K562 (cell line): ENCODE data around the gene RRBP1. TPM values are rescaled to one million over a fixed set of nuclear protein-coding genes. Genes with fewer than 3 reads are reported as not detected.

Experiments
- ATAC-seq: fragments of 200-7000 bp; cut with Tn5 transposase; 3 replicates; pipeline ENCODE4 v1.9.1; 2020; ENCODE audit warnings: moderate library complexity
- BruUV-seq: library from RNA; stranded (reverse); fragments of 400-500 nt; replicated peaks from 2 replicates; lab custom pipeline; 2021; lab: Mats Ljungman, UMichigan
- CTCF ChIA-PET: fragments of 300-600 bp; formaldehyde crosslinking; extraction: SDS; loops from one replicate; lab custom pipeline; 2021; ENCODE audit warnings: low intra/inter-chr PET ratio; lab: Yijun Ruan, JAX
- POLR2A ChIA-PET: fragments of 300-600, 350-650 bp; sonication (Branson Sonifier 250); formaldehyde crosslinking; extraction: SDS; loops from one replicate; lab custom pipeline; 2021; ENCODE audit warnings: antibody characterized with exemption, inconsistent platforms; lab: Yijun Ruan, JAX
- DNase-seq, 4 experiments: peaks; one replicate each; pipeline versions ENCODE4 v3.0.0 to v3.0.0-alpha.2; 2011 to 2018; ENCODE audit warnings: low spot score in 3 of 4, mixed read lengths in 3 of 4; ENCODE audit errors: extremely low read depth in 1 of 4
- FAIRE-seq: peaks from 2 replicates; lab custom pipeline; 2011; peaks lifted over from hg19 to GRCh38; lab: Jason Lieb, UNC
- H2AFZ ChIP-seq: 2 replicates; pipeline ENCODE4 v1.6.0; 2011; ENCODE audit warnings: low read depth, low read length, control low read depth, inconsistent platforms
- H3K27ac ChIP-seq: fragments of 200-600 bp; 3 replicates; pipeline ENCODE4 v1.8.0; 2011; ENCODE audit warnings: low read depth, mild to moderate bottlenecking, control low read depth, inconsistent platforms, low read length, moderate library complexity, mixed read lengths; ENCODE audit errors: extremely low read depth
- H3K27me3 ChIP-seq, 2 experiments: fragments of 300-600 bp in 1 of 2; 2 replicates in 1 of 2; 3 replicates in 1 of 2; pipeline versions ENCODE4 v1.6.0 to v1.8.0; 2011; ENCODE audit warnings: inconsistent platforms in 2 of 2, low read length in 2 of 2, mild to moderate bottlenecking in 1 of 2, mixed read lengths in 1 of 2, moderate library complexity in 1 of 2; ENCODE audit not compliant: control insufficient read depth in 2 of 2, insufficient read depth in 2 of 2
- H3K36me3 ChIP-seq: fragments of 300-600 bp; 3 replicates; pipeline ENCODE4 v1.8.0; 2011; ENCODE audit warnings: mild to moderate bottlenecking, low read length, inconsistent platforms; ENCODE audit not compliant: control insufficient read depth, insufficient read depth
- H3K4me1 ChIP-seq, 2 experiments: fragments of 200-600 bp in 1 of 2; replicated peaks in 1 of 2; 2 replicates in 1 of 2; 3 replicates in 1 of 2; pipeline versions ENCODE4 v1.5.1 to v1.8.0; 2011; ENCODE audit warnings: inconsistent platforms in 2 of 2, low read length in 2 of 2, mild to moderate bottlenecking in 1 of 2, mixed read lengths in 1 of 2, moderate library complexity in 1 of 2; ENCODE audit not compliant: control insufficient read depth in 2 of 2, insufficient read depth in 2 of 2
- H3K4me2 ChIP-seq: 2 replicates; pipeline ENCODE4 v1.6.1; 2011; ENCODE audit warnings: low read length, control low read depth, inconsistent platforms, mixed read lengths; ENCODE audit not compliant: insufficient read depth
- H3K4me3 ChIP-seq: fragments of 200-600 bp; sonication (generic), shearing (Covaris generic); 2 replicates; pipeline ENCODE4 v1.5.1; 2016; ENCODE audit warnings: control low read depth, inconsistent platforms
- H3K79me2 ChIP-seq: fragments of 200-600 bp; 3 replicates; pipeline ENCODE4 v1.8.0; 2011; ENCODE audit warnings: low read length, inconsistent platforms; ENCODE audit not compliant: control insufficient read depth, insufficient read depth
- H3K9ac ChIP-seq, 2 experiments: 2 replicates each; pipeline versions ENCODE4 v1.6.0 to v1.6.1; 2011; ENCODE audit warnings: low read depth in 2 of 2, low read length in 2 of 2, control low read depth in 1 of 2, inconsistent platforms in 1 of 2, mild to moderate bottlenecking in 1 of 2, mixed read lengths in 1 of 2; ENCODE audit not compliant: insufficient read depth in 1 of 2
- H3K9me1 ChIP-seq: one replicate; pipeline ENCODE4 v1.6.0; 2011; ENCODE audit warnings: inconsistent platforms, mild to moderate bottlenecking, low read length, moderate library complexity; ENCODE audit not compliant: control insufficient read depth, insufficient read depth
- H3K9me3 ChIP-seq: replicated peaks from 2 replicates; pipeline ENCODE4 v1.5.1; 2011; ENCODE audit warnings: low read depth, low read length, inconsistent platforms; ENCODE audit not compliant: control insufficient read depth, insufficient read depth
- H4K20me1 ChIP-seq: replicated peaks from 2 replicates; pipeline ENCODE4 v1.6.1; 2011; ENCODE audit warnings: low read length, inconsistent platforms, mixed read lengths; ENCODE audit not compliant: control insufficient read depth, insufficient read depth
- ARNT ChIP-seq, 2 experiments: fragments of 450-650 bp; IDR thresholded peaks; 2 replicates each; pipeline ENCODE4 v1.6.1; 2016; ENCODE audit warnings: mild to moderate bottlenecking in 1 of 2
- GABPA ChIP-seq: fragments of 200-800 bp; sonication (Bioruptor generic); conservative IDR thresholded peaks from 2 replicates; pipeline ENCODE4 v1.6.1; 2016; ENCODE audit warnings: low read depth, missing genetic modification characterization, missing compliant biosample characterization
- KLF6 ChIP-seq: fragments of 250-450 bp; sonication (Bioruptor Pico); IDR thresholded peaks from 2 replicates; pipeline ENCODE4 v1.4.0; 2020; ENCODE audit warnings: mild to moderate bottlenecking, moderate library complexity, borderline replicate concordance
- NFIX ChIP-seq: fragments of 250-450 bp; sonication (Bioruptor Pico); IDR thresholded peaks from 2 replicates; pipeline ENCODE4 v1.4.0; 2020; ENCODE audit warnings: low read depth, mild to moderate bottlenecking, moderate library complexity
- NR2C2 ChIP-seq, 2 experiments: fragments of 200-800 bp in 1 of 2; sonication (Bioruptor generic) in 1 of 2; sonication (generic) in 1 of 2; formaldehyde crosslinking in 1 of 2; IDR thresholded peaks; 2 replicates each; pipeline versions ENCODE4 v1.6.1 to v1.8.0; 2016 to 2022; ENCODE audit warnings: mild to moderate bottlenecking in 1 of 2, missing compliant biosample characterization in 1 of 2, missing genetic modification characterization in 1 of 2, missing genetic modification reagents in 1 of 2
- NUFIP1 ChIP-seq: fragments of 450-650 bp; IDR thresholded peaks from 2 replicates; pipeline ENCODE4 v1.6.1; 2018; ENCODE audit not compliant: partially characterized antibody
- PRPF4 ChIP-seq: fragments of 200-400 bp; formaldehyde crosslinking; IDR thresholded peaks from one replicate; pipeline ENCODE4 v1.6.1; 2017; ENCODE audit warnings: low read length, low read depth, mild to moderate bottlenecking; ENCODE audit not compliant: insufficient read depth, poor library complexity, severe bottlenecking
- RBFOX2 ChIP-seq: fragments of 200-400 bp; formaldehyde crosslinking; IDR thresholded peaks from 2 replicates; pipeline ENCODE4 v1.6.1; 2017; ENCODE audit warnings: low read depth, mild to moderate bottlenecking, low read length, moderate library complexity
- SAP30 ChIP-seq: fragments of 200-600 bp; sonication (generic); IDR thresholded peaks from 2 replicates; pipeline ENCODE4 v1.6.1; 2012; ENCODE audit warnings: borderline replicate concordance, low read depth, mild to moderate bottlenecking, moderate library complexity, low read length, control low read depth, inconsistent platforms; ENCODE audit not compliant: insufficient read depth, poor library complexity, severe bottlenecking
- TAF1 ChIP-seq: IDR thresholded peaks from 2 replicates; pipeline ENCODE4 v1.6.1; 2011; ENCODE audit warnings: mild to moderate bottlenecking, low read length, moderate library complexity; ENCODE audit not compliant: insufficient read depth, control insufficient read depth, severe bottlenecking; ENCODE audit errors: extremely low read depth
- ZNF311 ChIP-seq: fragments of 250-450 bp; sonication (Bioruptor Pico); IDR thresholded peaks from 2 replicates; pipeline ENCODE4 v1.4.0; 2020; ENCODE audit warnings: mild to moderate bottlenecking, moderate library complexity
- ZNF695 ChIP-seq: fragments of 450-650 bp; formaldehyde crosslinking; IDR thresholded peaks from 2 replicates; pipeline ENCODE4 v1.4.0; 2020; ENCODE audit warnings: mild to moderate bottlenecking, moderate library complexity
- ZNF75A ChIP-seq: fragments of 450-650 bp; formaldehyde crosslinking; IDR thresholded peaks from 2 replicates; pipeline ENCODE4 v1.4.0; 2020; ENCODE audit warnings: mild to moderate bottlenecking
- WGBS: fragments of 100-300 bp; shearing (Covaris generic); methylation state at CpG from one replicate; pipeline ENCODE4 v1.1.6; 2016; ENCODE audit warnings: low coverage, mixed read lengths; ENCODE audit not compliant: insufficient coverage; ENCODE audit errors: missing lambda C conversion rate; 5-methylcytosine and 5-hydroxymethylcytosine counted together
- in situ Hi-C: fragments of 300-500 bp; cut with MboI; formaldehyde crosslinking; loops from 4 replicates; pipeline ENCODE4 v1.15.0; 2018; ENCODE audit warnings: inconsistent platforms, mixed read lengths
- intact Hi-C: fragments of 100-400 bp; cut with micrococcal nuclease; formaldehyde crosslinking; loops from 2 replicates; pipeline ENCODE4 v1.14.2; 2022
- polyA plus RNA-seq, 8 experiments: library from polyadenylated mRNA; depleted of rRNA in 4 of 8; stranded (reverse) in 5 of 8; unstranded in 3 of 8; fragments of >200 nt; fragmentation: Nextera tagmentation in 2 of 8; fragmentation: Illumina TruSeq in 1 of 8; extraction: Ambion mirVana in 2 of 8; extraction: Trizol in 1 of 8; gene quantifications; 2 replicates each; pipeline versions ENCODE4 v1.2.1 to v1.2.3, GENCODE V29; 2011 to 2014; ENCODE audit warnings: inconsistent platforms in 1 of 8, missing spikeins in 1 of 8
- total RNA-seq, 7 experiments: library from RNA; depleted of rRNA in 6 of 7; stranded (reverse); fragments of >200 nt in 6 of 7; fragmentation: Illumina TruSeq in 2 of 7; extraction: Trizol in 2 of 7; gene quantifications; 2 replicates each; pipeline versions ENCODE4 v1.2.1 to v1.2.3, GENCODE V29; 2011 to 2021; ENCODE audit warnings: low replicate concordance in 1 of 7
- TF ChIP-seq, protein P1 (sequence below): fragments of 450-650 bp; formaldehyde crosslinking; IDR thresholded peaks from 2 replicates; pipeline ENCODE4 v1.4.0; 2020; ENCODE audit warnings: mild to moderate bottlenecking, moderate library complexity

The RRBP1 gene
- total and polyA plus RNA-seq, 9 of the 15 experiments (the other 6 are each of a cell fraction or from before 2014, with no cell fraction given): 0.84 to 32.0 (median 17.6) TPM

DNA sequence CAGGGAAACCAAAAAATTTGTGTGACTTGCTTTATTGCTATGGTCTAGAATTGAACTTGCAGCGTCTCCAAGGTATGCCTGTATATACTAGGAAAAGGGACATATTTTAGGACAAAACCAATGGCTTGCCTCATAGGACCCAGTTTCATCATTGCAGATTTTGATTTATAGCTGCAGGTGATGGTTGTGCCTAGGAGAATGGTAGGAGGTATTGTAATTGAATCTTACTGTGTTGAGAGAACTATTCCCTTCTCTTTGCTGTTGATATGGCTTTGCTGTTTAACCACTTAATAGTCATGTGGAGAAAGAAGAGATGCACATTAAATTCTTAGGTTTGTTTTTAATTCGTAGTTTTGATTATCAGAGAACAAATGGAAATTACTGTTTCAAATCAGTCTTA, 95.8 kb downstream of the RRBP1 start:
- Histone ChIP-seq H3K27ac (no peak overlapping the region), H3K9ac (no peak overlapping the region), H3K27me3 (no peaks in the 10 kb centered on the region), H3K9me1 (no peaks in the 10 kb centered on the region), H2AFZ (no peak overlapping the region), H3K4me1 (peaks cover 0 to 8% of the 10 kb centered on the region in 2 experiments; a peak in 3 of 5 replicates), H3K9me3 (no peaks in the 10 kb centered on the region), H3K4me3 (no peak overlapping the region), H3K36me3 (no peaks in the 10 kb centered on the region), H4K20me1 (no peaks in the 10 kb centered on the region), H3K79me2 (peaks cover 23% of the 10 kb centered on the region; the same call in 2 of the 3 replicates), H3K4me2 (no peak overlapping the region)
- FAIRE-seq: no peak
- BruUV-seq: no TSS peak
- in situ Hi-C loops: no loop called here
- ChIA-PET POLR2A (interaction anchor here (1.2 kb wide), 1 partner anchor 8 kb away, joined by 3 read pairs; no protein-coding TSS in a partner anchor), CTCF (no interaction called here)
- TF ChIP-seq ZNF75A (CRISPR knock-in tag) (no peak), RBFOX2 (no peak), ARNT (IDR thresholded peaks at IDR 0.05) (no peak), ZNF311 (CRISPR knock-in tag) (no peak), SAP30 (no peak), KLF6 (no peak), PRPF4 (no peak), ZNF695 (no peak), NR2C2 (CRISPR knock-in tag; IDR thresholded peaks at IDR 0.05) (no peak), NR2C2 (tag; IDR thresholded peaks at IDR 0.05) (no peak), GABPA (tag) (no peak), TAF1 (no peak), NFIX (CRISPR knock-in tag) (no peak), NUFIP1 (no peak)
- TF ChIP-seq, protein P1, sequence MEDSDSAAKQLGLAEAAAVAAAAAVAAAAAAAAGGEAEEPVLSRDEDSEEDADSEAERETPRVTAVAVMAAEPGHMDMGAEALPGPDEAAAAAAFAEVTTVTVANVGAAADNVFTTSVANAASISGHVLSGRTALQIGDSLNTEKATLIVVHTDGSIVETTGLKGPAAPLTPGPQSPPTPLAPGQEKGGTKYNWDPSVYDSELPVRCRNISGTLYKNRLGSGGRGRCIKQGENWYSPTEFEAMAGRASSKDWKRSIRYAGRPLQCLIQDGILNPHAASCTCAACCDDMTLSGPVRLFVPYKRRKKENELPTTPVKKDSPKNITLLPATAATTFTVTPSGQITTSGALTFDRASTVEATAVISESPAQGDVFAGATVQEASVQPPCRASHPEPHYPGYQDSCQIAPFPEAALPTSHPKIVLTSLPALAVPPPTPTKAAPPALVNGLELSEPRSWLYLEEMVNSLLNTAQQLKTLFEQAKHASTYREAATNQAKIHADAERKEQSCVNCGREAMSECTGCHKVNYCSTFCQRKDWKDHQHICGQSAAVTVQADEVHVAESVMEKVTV (CRISPR knock-in tag): no peak
- WGBS: 66% methylated on average over 2 of the region's 2 CpGs
- ATAC-seq: no peak
- DNase-seq: no peak
- intact Hi-C loops: no loop called here
